H9 (cell line): ENCODE data around the gene RAI14. TPM values are rescaled to one million over a fixed set of nuclear protein-coding genes. Genes with fewer than 3 reads are reported as not detected.

Source experiments
- DNase-seq: peaks from one replicate; pipeline ENCODE4 v3.0.0-alpha.2; 2017
- H2AFZ ChIP-seq: one replicate; pipeline ENCODE4 v1.6.1; 2013; ENCODE audit warnings: mild to moderate bottlenecking, low read length, control low read depth, moderate library complexity
- H2AK5ac ChIP-seq: 2 replicates; pipeline ENCODE4 v1.6.1; 2013; ENCODE audit warnings: low read length, control low read depth, mixed read lengths; ENCODE audit not compliant: insufficient read length
- H2BK120ac ChIP-seq: one replicate; pipeline ENCODE4 v1.6.1; 2013; ENCODE audit warnings: low read depth, mild to moderate bottlenecking, low read length, control low read depth, inconsistent platforms; ENCODE audit not compliant: poor library complexity, severe bottlenecking
- H2BK12ac ChIP-seq: 2 replicates; pipeline ENCODE4 v1.6.1; 2013; ENCODE audit warnings: low read length, control low read depth, mixed read lengths, low read depth; ENCODE audit not compliant: insufficient read length
- H2BK15ac ChIP-seq: 2 replicates; pipeline ENCODE4 v1.6.1; 2013; ENCODE audit warnings: low read depth, low read length, control low read depth
- H2BK20ac ChIP-seq: one replicate; pipeline ENCODE4 v1.6.1; 2013; ENCODE audit warnings: low read depth, mild to moderate bottlenecking, low read length, control low read depth, inconsistent platforms; ENCODE audit not compliant: poor library complexity, severe bottlenecking
- H2BK5ac ChIP-seq: 2 replicates; pipeline ENCODE4 v1.6.1; 2013; ENCODE audit warnings: low read length, control low read depth, mixed read lengths; ENCODE audit not compliant: insufficient read length
- H3K14ac ChIP-seq: 2 replicates; pipeline ENCODE4 v1.6.1; 2013; ENCODE audit warnings: low read length, control low read depth; ENCODE audit not compliant: insufficient read depth
- H3K18ac ChIP-seq: 2 replicates; pipeline ENCODE4 v1.6.1; 2013; ENCODE audit warnings: low read depth, mild to moderate bottlenecking, mixed read lengths, low read length, control low read depth; ENCODE audit not compliant: insufficient read length
- H3K23ac ChIP-seq: 2 replicates; pipeline ENCODE4 v1.6.1; 2013; ENCODE audit warnings: low read length, control low read depth, mixed read lengths, low read depth; ENCODE audit not compliant: insufficient read length
- H3K23me2 ChIP-seq: 2 replicates; pipeline ENCODE4 v1.6.1; 2013; ENCODE audit warnings: low read depth, mild to moderate bottlenecking, mixed read lengths, low read length, control low read depth; ENCODE audit not compliant: insufficient read length, poor library complexity, severe bottlenecking
- H3K27ac ChIP-seq: 2 replicates; pipeline ENCODE4 v1.5.1; 2013; ENCODE audit warnings: low read length, control low read depth, mixed read lengths, low read depth; ENCODE audit not compliant: insufficient read length
- H3K27me3 ChIP-seq: 2 replicates; pipeline ENCODE4 v1.6.1; 2013; ENCODE audit warnings: low read length, control low read depth, inconsistent platforms; ENCODE audit not compliant: insufficient read depth
- H3K4ac ChIP-seq: 2 replicates; pipeline ENCODE4 v1.6.1; 2013; ENCODE audit warnings: low read depth, mild to moderate bottlenecking, control low read depth, inconsistent platforms, low read length, moderate library complexity
- H3K4me1 ChIP-seq: 2 replicates; pipeline ENCODE4 v1.6.1; 2013; ENCODE audit warnings: low read length, control low read depth, inconsistent platforms; ENCODE audit not compliant: insufficient read depth
- H3K4me2 ChIP-seq: 2 replicates; pipeline ENCODE4 v1.6.1; 2013; ENCODE audit warnings: low read length, control low read depth, mixed read lengths; ENCODE audit not compliant: insufficient read length, insufficient read depth
- H3K56ac ChIP-seq: 2 replicates; pipeline ENCODE4 v1.6.1; 2013; ENCODE audit warnings: low read depth, mild to moderate bottlenecking, mixed read lengths, low read length, control low read depth; ENCODE audit not compliant: insufficient read length
- H3K79me1 ChIP-seq: 2 replicates; pipeline ENCODE4 v1.6.1; 2013; ENCODE audit warnings: low read depth, mild to moderate bottlenecking, moderate library complexity, low read length, control low read depth, inconsistent platforms; ENCODE audit not compliant: insufficient read depth, poor library complexity, severe bottlenecking
- H3K79me2 ChIP-seq: 2 replicates; pipeline ENCODE4 v1.6.1; 2013; ENCODE audit warnings: low read length, control low read depth, inconsistent platforms; ENCODE audit not compliant: insufficient read depth
- H3K9ac ChIP-seq: 2 replicates; pipeline ENCODE4 v1.6.1; 2013; ENCODE audit warnings: low read length, control low read depth, mixed read lengths; ENCODE audit not compliant: insufficient read length; ENCODE audit errors: extremely low read depth
- H3K9me3 ChIP-seq: one replicate; pipeline ENCODE4 v1.6.1; 2013; ENCODE audit warnings: low read depth, low read length, inconsistent platforms; ENCODE audit not compliant: control insufficient read depth
- H3T11ph ChIP-seq: one replicate; pipeline ENCODE4 v1.6.1; 2013; ENCODE audit warnings: mild to moderate bottlenecking, low read length, control low read depth, inconsistent platforms
- H4K20me1 ChIP-seq: one replicate; pipeline ENCODE4 v1.6.1; 2013; ENCODE audit not compliant: control insufficient read depth, insufficient read length, insufficient read depth
- H4K5ac ChIP-seq: 2 replicates; pipeline ENCODE4 v1.6.1; 2013; ENCODE audit warnings: low read depth, mild to moderate bottlenecking, mixed read lengths, low read length, control low read depth; ENCODE audit not compliant: insufficient read length
- H4K8ac ChIP-seq: replicated peaks from 2 replicates; pipeline ENCODE4 v1.6.1; 2013; ENCODE audit warnings: low read length, control low read depth, mixed read lengths, low read depth; ENCODE audit not compliant: insufficient read length
- H4K91ac ChIP-seq: 2 replicates; pipeline ENCODE4 v1.6.1; 2013; ENCODE audit warnings: low read depth, mild to moderate bottlenecking, moderate library complexity, mixed read lengths, low read length, control low read depth; ENCODE audit not compliant: insufficient read length
- H3K27ac Mint-ChIP-seq, 3 experiments: 2 replicates in 2 of 3; 3 replicates in 1 of 3; pipeline ENCODE4 v1.8.0; 2020 to 2021; ENCODE audit warnings: mixed read lengths in 3 of 3, mild to moderate bottlenecking in 1 of 3, moderate library complexity in 1 of 3
- H3K27me3 Mint-ChIP-seq: 2 replicates; pipeline ENCODE4 v1.8.0; 2021; ENCODE audit warnings: low read depth, mild to moderate bottlenecking, moderate library complexity, mixed read lengths
- H3K36me3 Mint-ChIP-seq, 3 experiments: 2 replicates in 2 of 3; 3 replicates in 1 of 3; pipeline ENCODE4 v1.8.0; 2020 to 2021; ENCODE audit warnings: low read depth in 3 of 3, mixed read lengths in 3 of 3; ENCODE audit not compliant: insufficient read depth in 1 of 3
- H3K4me1 Mint-ChIP-seq, 2 experiments: 2 replicates each; pipeline ENCODE4 v1.8.0; 2020; ENCODE audit warnings: mixed read lengths in 2 of 2
- H3K4me3 Mint-ChIP-seq, 2 experiments: 2 replicates in 1 of 2; 3 replicates in 1 of 2; pipeline ENCODE4 v1.8.0; 2020 to 2021; ENCODE audit warnings: mild to moderate bottlenecking in 2 of 2, mixed read lengths in 2 of 2, moderate library complexity in 1 of 2
- H3K9me3 Mint-ChIP-seq, 2 experiments: 2 replicates in 1 of 2; 3 replicates in 1 of 2; pipeline ENCODE4 v1.8.0; 2020; ENCODE audit warnings: mild to moderate bottlenecking in 2 of 2, mixed read lengths in 2 of 2, moderate library complexity in 1 of 2
- CTCF ChIP-seq: fragments of 200-600 bp; sonication (generic); conservative IDR thresholded peaks from 3 replicates; pipeline ENCODE4 v1.8.0; 2021; ENCODE audit warnings: antibody characterized with exemption, mild to moderate bottlenecking
- WGBS: extraction: QIAGEN DNeasy Blood & Tissue Kit; methylation state at CpG from one replicate; pipeline ENCODE4 v1.1.7; 2013; ENCODE audit warnings: missing lambda C conversion rate, low lambda C conversion rate, mixed read lengths; ENCODE audit not compliant: insufficient read length; ENCODE audit errors: extremely low coverage; 5-methylcytosine and 5-hydroxymethylcytosine counted together
- total RNA-seq: library from RNA; stranded (reverse); gene quantifications from 2 replicates; pipeline ENCODE4 v1.2.1, GENCODE V29; 2021

The RAI14 gene
- total RNA-seq, 1 experiment from 2014 or later, result 127 TPM

GRCh38 chr5:34756781-34757624 lies 100.9 kb downstream of the RAI14 start:
- Histone ChIP-seq H2BK12ac (no peak overlapping the region), H3K9me3 (no peaks in the 10 kb centered on the region), H2BK20ac (no peak overlapping the region), H2AFZ (no peak overlapping the region), H3K56ac (no peak overlapping the region), H3K79me1 (peaks cover 1% of the 10 kb centered on the region), H2BK120ac (no peak overlapping the region), H3K27ac (no peak overlapping the region), H4K91ac (no peak overlapping the region), H3T11ph (no peak overlapping the region), H3K4me2 (no peak overlapping the region), H2BK5ac (no peak overlapping the region), H3K14ac (no peak overlapping the region), H3K23ac (no peak overlapping the region), H3K79me2 (no peaks in the 10 kb centered on the region; the same call in 1 of the 2 replicates), H3K4ac (no peak overlapping the region), H3K18ac (no peak overlapping the region), H3K9ac (no peak overlapping the region), H4K20me1 (no peaks in the 10 kb centered on the region), H4K5ac (no peak overlapping the region), H4K8ac (no peak overlapping the region), H3K23me2 (no peaks in the 10 kb centered on the region), H2AK5ac (no peak overlapping the region), H3K4me1 (no peaks in the 10 kb centered on the region), H2BK15ac (no peak overlapping the region), H3K27me3 (no peaks in the 10 kb centered on the region)
- Mint-ChIP-seq H3K9me3 (peaks cover 6 to 15% of the 10 kb centered on the region in 2 experiments; a peak in 4 of 5 replicates), H3K27ac (peak overlapping the region in 2 of 3 experiments; percentile 36 to 73; a peak in 3 of 7 replicates), H3K4me1 (peaks cover 5 to 9% of the 10 kb centered on the region in 2 experiments), H3K36me3 (peaks cover 53 to 58% (median 53%) of the 10 kb centered on the region in 3 experiments), H3K4me3 (no peak overlapping the region), H3K27me3 (no peaks in the 10 kb centered on the region)
- WGBS, result no CpG with 5 or more reads among the region's 20 CpGs
- DNase-seq, result no peak
- TF ChIP-seq CTCF, result no peak
